GM12878 (cell line): ENCODE data around the gene FAM81A. TPM values are rescaled to one million over a fixed set of nuclear protein-coding genes. Genes with fewer than 3 reads are reported as not detected.

Experiments
- ATAC-seq: fragments of 200-7000 bp; cut with Tn5 transposase; 3 replicates; pipeline ENCODE4 v1.9.1; 2020; ENCODE audit warnings: mild to moderate bottlenecking, moderate library complexity
- BruUV-seq: library from RNA; stranded (reverse); fragments of 400-500 nt; replicated peaks from 2 replicates; lab custom pipeline; 2021; lab: Mats Ljungman, UMichigan
- CTCF ChIA-PET: fragments of 300-600 bp; sonication (Branson Sonifier 250); formaldehyde crosslinking; extraction: SDS; loops from one replicate; lab custom pipeline; 2021; ENCODE audit warnings: inconsistent platforms; lab: Yijun Ruan, JAX
- POLR2A ChIA-PET: fragments of 350-600 bp; formaldehyde crosslinking; extraction: SDS; loops from one replicate; lab custom pipeline; 2021; ENCODE audit warnings: inconsistent platforms; lab: Charles Lee
- RAD21 ChIA-PET: fragments of 300-600 bp; sonication (Branson Sonifier 250); formaldehyde crosslinking; loops from one replicate; lab custom pipeline; 2023; ENCODE audit warnings: antibody characterized with exemption; ENCODE audit not compliant: unreplicated experiment; lab: Charles Lee
- SMC1A ChIA-PET: fragments of 300-600 bp; sonication (Branson Sonifier 250); formaldehyde crosslinking; loops from one replicate; lab custom pipeline; 2023; ENCODE audit not compliant: unreplicated experiment, uncharacterized antibody; lab: Charles Lee
- DNase-seq: peaks from one replicate; pipeline ENCODE4 v3.0.0-alpha.2; 2011; ENCODE audit warnings: low read depth, low spot score
- FAIRE-seq: peaks from 3 replicates; lab custom pipeline; 2011; peaks lifted over from hg19 to GRCh38; lab: Jason Lieb, UNC
- H2AFZ ChIP-seq: 2 replicates; pipeline ENCODE4 v1.6.0; 2011; ENCODE audit warnings: low read depth, low read length, control low read depth; ENCODE audit not compliant: control insufficient read depth
- H3K27ac ChIP-seq: 2 replicates; pipeline ENCODE4 v1.5.1; 2011; ENCODE audit warnings: control low read depth; ENCODE audit not compliant: control insufficient read depth, insufficient read depth
- H3K27me3 ChIP-seq, 2 experiments: replicated peaks in 1 of 2; 2 replicates each; pipeline versions ENCODE4 v1.6.0 to v1.6.1; 2011; ENCODE audit warnings: low read length in 1 of 2; ENCODE audit not compliant: control insufficient read depth in 2 of 2, insufficient read depth in 2 of 2
- H3K36me3 ChIP-seq, 2 experiments: 2 replicates each; pipeline ENCODE4 v1.5.1; 2011; ENCODE audit warnings: low read length in 1 of 2; ENCODE audit not compliant: control insufficient read depth in 2 of 2, insufficient read depth in 2 of 2
- H3K4me1 ChIP-seq: 2 replicates; pipeline ENCODE4 v1.6.1; 2011; ENCODE audit warnings: mild to moderate bottlenecking, low read length, moderate library complexity, mixed read lengths; ENCODE audit not compliant: control insufficient read depth, insufficient read depth
- H3K4me2 ChIP-seq: 2 replicates; pipeline ENCODE4 v1.6.0; 2011; ENCODE audit warnings: control low read depth; ENCODE audit not compliant: control insufficient read depth, insufficient read depth
- H3K4me3 ChIP-seq: fragments of 200-600 bp; sonication (generic); 2 replicates; pipeline ENCODE4 v1.5.1; 2016
- H3K79me2 ChIP-seq: 2 replicates; pipeline ENCODE4 v1.6.0; 2011; ENCODE audit warnings: low read length; ENCODE audit not compliant: control insufficient read depth, insufficient read depth
- H3K9ac ChIP-seq: 2 replicates; pipeline ENCODE4 v1.8.0; 2011; ENCODE audit warnings: low read length, control low read depth, mixed read lengths; ENCODE audit not compliant: control insufficient read depth, insufficient read depth
- H3K9me3 ChIP-seq: replicated peaks from 3 replicates; pipeline ENCODE4 v1.5.1; 2011; ENCODE audit warnings: mild to moderate bottlenecking, low read length; ENCODE audit not compliant: control insufficient read depth, insufficient read depth
- H4K20me1 ChIP-seq: 2 replicates; pipeline ENCODE4 v1.6.0; 2011; ENCODE audit not compliant: control insufficient read depth, insufficient read depth
- CHD4 ChIP-seq: fragments of 200-600 bp; sonication (generic); IDR thresholded peaks from 2 replicates; pipeline ENCODE4 v1.6.1; 2016; ENCODE audit warnings: mild to moderate bottlenecking
- CREB1 ChIP-seq: IDR thresholded peaks from 2 replicates; pipeline ENCODE4 v1.6.1; 2012; ENCODE audit warnings: low read depth, mild to moderate bottlenecking, inconsistent platforms
- GATAD2B ChIP-seq: fragments of 450-650 bp; conservative IDR thresholded peaks from 2 replicates; pipeline ENCODE4 v1.6.1; 2017; ENCODE audit warnings: low read depth, mild to moderate bottlenecking, moderate library complexity
- SIN3A ChIP-seq: IDR thresholded peaks from 2 replicates; pipeline ENCODE4 v1.6.1; 2012; ENCODE audit warnings: low read depth, low read length, improper control_type of control experiment
- WGBS: methylation state at CpG from one replicate; pipeline ENCODE4 v1.1.6; 2016; ENCODE audit warnings: low lambda C conversion rate; ENCODE audit not compliant: insufficient replicate concordance, insufficient coverage; ENCODE audit errors: missing lambda C conversion rate; 5-methylcytosine and 5-hydroxymethylcytosine counted together
- in situ Hi-C: fragments of 300-500 bp; cut with MboI; formaldehyde crosslinking; loops from 9 replicates; pipeline ENCODE4 v1.14.3; 2018; ENCODE audit warnings: mixed read lengths
- intact Hi-C: fragments of 100-400 bp; cut with micrococcal nuclease; formaldehyde crosslinking; loops from one replicate; pipeline ENCODE4 v1.14.2; 2022; ENCODE audit not compliant: unreplicated experiment
- polyA plus RNA-seq, 11 experiments: library from polyadenylated mRNA; depleted of rRNA in 4 of 11; unstranded in 6 of 11; stranded (reverse) in 5 of 11; fragments of >200 nt; fragmentation: Nextera tagmentation in 4 of 11; fragmentation: Illumina TruSeq in 1 of 11; extraction: Ambion mirVana in 4 of 11; extraction: Trizol in 1 of 11; gene quantifications; 1 replicate in 1 of 11; 2 replicates in 10 of 11; pipeline versions ENCODE4 v1.2.1 to v1.2.3, GENCODE V29; 2011 to 2016; ENCODE audit warnings: inconsistent platforms in 2 of 11, missing spikeins in 2 of 11, low read depth in 1 of 11
- total RNA-seq, 4 experiments: library from RNA; depleted of rRNA in 3 of 4; stranded (reverse); fragments of >200 nt in 3 of 4; fragmentation: Illumina TruSeq in 1 of 4; extraction: Trizol in 1 of 4; gene quantifications; 2 replicates each; pipeline versions ENCODE4 v1.2.1 to v1.2.3, GENCODE V29; 2013 to 2021
- TF ChIP-seq, protein P1 (sequence below): fragments of 450-650 bp; IDR thresholded peaks from 2 replicates; pipeline ENCODE4 v1.6.1; 2016; ENCODE audit warnings: mild to moderate bottlenecking, moderate library complexity, borderline replicate concordance
- TF ChIP-seq, protein P2 (sequence below): IDR thresholded peaks from 2 replicates; pipeline ENCODE4 v1.6.1; 2012; ENCODE audit warnings: low read depth, low read length, improper control_type of control experiment
- TF ChIP-seq, protein P3 (sequence below): fragments of 450-650 bp; IDR thresholded peaks from 2 replicates; pipeline ENCODE4 v1.6.1; 2017; ENCODE audit warnings: mild to moderate bottlenecking, moderate library complexity
- TF ChIP-seq, protein P4 (sequence below): IDR thresholded peaks from 2 replicates; pipeline ENCODE4 v1.6.1; 2012; ENCODE audit warnings: low read depth, low read length, improper control_type of control experiment
- TF ChIP-seq, protein P5 (sequence below): fragments of 450-650 bp; IDR thresholded peaks from 2 replicates; pipeline ENCODE4 v1.6.1; 2017; ENCODE audit warnings: antibody characterized with exemption, mild to moderate bottlenecking, moderate library complexity

Gene FAM81A
- total and polyA plus RNA-seq, 10 of the 15 experiments (the other 5 are each of a cell fraction or from before 2014, with no cell fraction given): 0.18 to 34.5 (median 16.2) TPM

DNA sequence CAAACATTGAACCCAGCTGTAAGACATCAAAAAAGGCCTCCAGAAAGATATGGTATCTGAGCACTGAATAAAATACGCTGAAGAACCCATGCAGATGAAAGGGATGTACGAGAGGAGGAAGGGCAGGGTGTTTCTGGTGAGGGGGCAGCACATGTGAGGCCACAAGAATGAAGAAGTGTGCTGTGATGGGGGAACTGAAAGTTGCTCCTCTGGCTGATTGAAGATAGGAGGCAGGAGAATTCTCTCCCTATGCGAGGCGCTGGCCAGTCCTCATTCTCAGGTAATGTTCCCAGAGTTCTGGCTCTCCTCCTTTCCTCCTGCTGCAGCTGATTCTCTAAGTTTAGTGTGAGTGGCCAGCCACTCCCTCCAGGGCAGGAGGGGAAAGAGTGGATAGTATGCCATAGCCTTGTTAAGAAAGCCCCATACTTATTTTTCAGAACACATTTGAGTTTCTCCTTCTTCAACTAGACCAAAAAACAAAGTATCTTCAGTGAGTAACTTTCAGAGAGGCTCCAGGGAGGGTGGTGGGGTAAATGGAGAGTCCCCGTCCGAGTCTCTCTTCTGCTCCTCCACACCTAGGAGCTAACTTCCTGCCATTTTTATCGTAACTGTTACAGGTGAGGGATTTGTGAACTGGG is 38.4 kb upstream of the FAM81A start:
- Histone ChIP-seq H2AFZ (peak overlapping the region; percentile 71), H3K27ac (peak overlapping the region; percentile 87), H3K9ac (peak overlapping the region; percentile 65), H4K20me1 (no peaks in the 10 kb centered on the region), H3K9me3 (no peaks in the 10 kb centered on the region), H3K79me2 (no peaks in the 10 kb centered on the region; the same call in 1 of the 2 replicates), H3K4me2 (peak overlapping the region; percentile 81), H3K27me3 (no peaks in the 10 kb centered on the region), H3K36me3 (no peaks in the 10 kb centered on the region), H3K4me3 (peak overlapping the region; percentile 43), H3K4me1 (peaks cover 48% of the 10 kb centered on the region)
- in situ Hi-C loops (no loop called here), intact Hi-C loops (no loop called here)
- ATAC-seq (peak; percentile 96), DNase-seq (peak; percentile 77), FAIRE-seq (peak; percentile 92)
- ChIA-PET SMC1A (interaction anchor here (0.8 to 6.4 kb wide), 14 partner anchors 8 to 234 kb away, joined by 3 to 67 read pairs (median 4); no protein-coding TSS in a partner anchor), RAD21 (interaction anchor here (0.9 to 6.6 kb wide), 9 partner anchors 12 to 149 kb away, joined by 3 to 78 read pairs (median 3); partner anchors contain the start of gene MYO1E), POLR2A (interaction anchor here (0.5 to 3.2 kb wide), 3 partner anchors 11 to 84 kb away, joined by 4 to 21 read pairs (median 6); no protein-coding TSS in a partner anchor), CTCF (interaction anchor here (0.7 to 2.8 kb wide), 9 partner anchors 10 to 153 kb away, joined by 3 to 24 read pairs (median 4); partner anchors contain the start of gene MYO1E)
- BruUV-seq: no TSS peak
- WGBS: 17% methylated on average over 7 of the region's 7 CpGs
- TF ChIP-seq, protein P1, sequence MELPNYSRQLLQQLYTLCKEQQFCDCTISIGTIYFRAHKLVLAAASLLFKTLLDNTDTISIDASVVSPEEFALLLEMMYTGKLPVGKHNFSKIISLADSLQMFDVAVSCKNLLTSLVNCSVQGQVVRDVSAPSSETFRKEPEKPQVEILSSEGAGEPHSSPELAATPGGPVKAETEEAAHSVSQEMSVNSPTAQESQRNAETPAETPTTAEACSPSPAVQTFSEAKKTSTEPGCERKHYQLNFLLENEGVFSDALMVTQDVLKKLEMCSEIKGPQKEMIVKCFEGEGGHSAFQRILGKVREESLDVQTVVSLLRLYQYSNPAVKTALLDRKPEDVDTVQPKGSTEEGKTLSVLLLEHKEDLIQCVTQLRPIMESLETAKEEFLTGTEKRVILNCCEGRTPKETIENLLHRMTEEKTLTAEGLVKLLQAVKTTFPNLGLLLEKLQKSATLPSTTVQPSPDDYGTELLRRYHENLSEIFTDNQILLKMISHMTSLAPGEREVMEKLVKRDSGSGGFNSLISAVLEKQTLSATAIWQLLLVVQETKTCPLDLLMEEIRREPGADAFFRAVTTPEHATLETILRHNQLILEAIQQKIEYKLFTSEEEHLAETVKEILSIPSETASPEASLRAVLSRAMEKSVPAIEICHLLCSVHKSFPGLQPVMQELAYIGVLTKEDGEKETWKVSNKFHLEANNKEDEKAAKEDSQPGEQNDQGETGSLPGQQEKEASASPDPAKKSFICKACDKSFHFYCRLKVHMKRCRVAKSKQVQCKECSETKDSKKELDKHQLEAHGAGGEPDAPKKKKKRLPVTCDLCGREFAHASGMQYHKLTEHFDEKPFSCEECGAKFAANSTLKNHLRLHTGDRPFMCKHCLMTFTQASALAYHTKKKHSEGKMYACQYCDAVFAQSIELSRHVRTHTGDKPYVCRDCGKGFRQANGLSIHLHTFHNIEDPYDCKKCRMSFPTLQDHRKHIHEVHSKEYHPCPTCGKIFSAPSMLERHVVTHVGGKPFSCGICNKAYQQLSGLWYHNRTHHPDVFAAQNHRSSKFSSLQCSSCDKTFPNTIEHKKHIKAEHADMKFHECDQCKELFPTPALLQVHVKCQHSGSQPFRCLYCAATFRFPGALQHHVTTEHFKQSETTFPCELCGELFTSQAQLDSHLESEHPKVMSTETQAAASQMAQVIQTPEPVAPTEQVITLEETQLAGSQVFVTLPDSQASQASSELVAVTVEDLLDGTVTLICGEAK: no peak
- TF ChIP-seq CHD4: no peak
- no peak for TF ChIP-seq SIN3A
- TF ChIP-seq, protein P2, sequence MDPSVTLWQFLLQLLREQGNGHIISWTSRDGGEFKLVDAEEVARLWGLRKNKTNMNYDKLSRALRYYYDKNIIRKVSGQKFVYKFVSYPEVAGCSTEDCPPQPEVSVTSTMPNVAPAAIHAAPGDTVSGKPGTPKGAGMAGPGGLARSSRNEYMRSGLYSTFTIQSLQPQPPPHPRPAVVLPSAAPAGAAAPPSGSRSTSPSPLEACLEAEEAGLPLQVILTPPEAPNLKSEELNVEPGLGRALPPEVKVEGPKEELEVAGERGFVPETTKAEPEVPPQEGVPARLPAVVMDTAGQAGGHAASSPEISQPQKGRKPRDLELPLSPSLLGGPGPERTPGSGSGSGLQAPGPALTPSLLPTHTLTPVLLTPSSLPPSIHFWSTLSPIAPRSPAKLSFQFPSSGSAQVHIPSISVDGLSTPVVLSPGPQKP: no peak
- no peak for TF ChIP-seq CREB1
- no peak for TF ChIP-seq GATAD2B
- TF ChIP-seq, protein P3, sequence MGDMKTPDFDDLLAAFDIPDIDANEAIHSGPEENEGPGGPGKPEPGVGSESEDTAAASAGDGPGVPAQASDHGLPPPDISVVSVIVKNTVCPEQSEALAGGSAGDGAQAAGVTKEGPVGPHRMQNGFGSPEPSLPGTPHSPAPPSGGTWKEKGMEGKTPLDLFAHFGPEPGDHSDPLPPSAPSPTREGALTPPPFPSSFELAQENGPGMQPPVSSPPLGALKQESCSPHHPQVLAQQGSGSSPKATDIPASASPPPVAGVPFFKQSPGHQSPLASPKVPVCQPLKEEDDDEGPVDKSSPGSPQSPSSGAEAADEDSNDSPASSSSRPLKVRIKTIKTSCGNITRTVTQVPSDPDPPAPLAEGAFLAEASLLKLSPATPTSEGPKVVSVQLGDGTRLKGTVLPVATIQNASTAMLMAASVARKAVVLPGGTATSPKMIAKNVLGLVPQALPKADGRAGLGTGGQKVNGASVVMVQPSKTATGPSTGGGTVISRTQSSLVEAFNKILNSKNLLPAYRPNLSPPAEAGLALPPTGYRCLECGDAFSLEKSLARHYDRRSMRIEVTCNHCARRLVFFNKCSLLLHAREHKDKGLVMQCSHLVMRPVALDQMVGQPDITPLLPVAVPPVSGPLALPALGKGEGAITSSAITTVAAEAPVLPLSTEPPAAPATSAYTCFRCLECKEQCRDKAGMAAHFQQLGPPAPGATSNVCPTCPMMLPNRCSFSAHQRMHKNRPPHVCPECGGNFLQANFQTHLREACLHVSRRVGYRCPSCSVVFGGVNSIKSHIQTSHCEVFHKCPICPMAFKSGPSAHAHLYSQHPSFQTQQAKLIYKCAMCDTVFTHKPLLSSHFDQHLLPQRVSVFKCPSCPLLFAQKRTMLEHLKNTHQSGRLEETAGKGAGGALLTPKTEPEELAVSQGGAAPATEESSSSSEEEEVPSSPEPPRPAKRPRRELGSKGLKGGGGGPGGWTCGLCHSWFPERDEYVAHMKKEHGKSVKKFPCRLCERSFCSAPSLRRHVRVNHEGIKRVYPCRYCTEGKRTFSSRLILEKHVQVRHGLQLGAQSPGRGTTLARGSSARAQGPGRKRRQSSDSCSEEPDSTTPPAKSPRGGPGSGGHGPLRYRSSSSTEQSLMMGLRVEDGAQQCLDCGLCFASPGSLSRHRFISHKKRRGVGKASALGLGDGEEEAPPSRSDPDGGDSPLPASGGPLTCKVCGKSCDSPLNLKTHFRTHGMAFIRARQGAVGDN: no peak
- TF ChIP-seq, protein P4, sequence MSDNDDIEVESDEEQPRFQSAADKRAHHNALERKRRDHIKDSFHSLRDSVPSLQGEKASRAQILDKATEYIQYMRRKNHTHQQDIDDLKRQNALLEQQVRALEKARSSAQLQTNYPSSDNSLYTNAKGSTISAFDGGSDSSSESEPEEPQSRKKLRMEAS: peak; percentile 76; the same call in 1 of the 2 replicates
- TF ChIP-seq, protein P5, sequence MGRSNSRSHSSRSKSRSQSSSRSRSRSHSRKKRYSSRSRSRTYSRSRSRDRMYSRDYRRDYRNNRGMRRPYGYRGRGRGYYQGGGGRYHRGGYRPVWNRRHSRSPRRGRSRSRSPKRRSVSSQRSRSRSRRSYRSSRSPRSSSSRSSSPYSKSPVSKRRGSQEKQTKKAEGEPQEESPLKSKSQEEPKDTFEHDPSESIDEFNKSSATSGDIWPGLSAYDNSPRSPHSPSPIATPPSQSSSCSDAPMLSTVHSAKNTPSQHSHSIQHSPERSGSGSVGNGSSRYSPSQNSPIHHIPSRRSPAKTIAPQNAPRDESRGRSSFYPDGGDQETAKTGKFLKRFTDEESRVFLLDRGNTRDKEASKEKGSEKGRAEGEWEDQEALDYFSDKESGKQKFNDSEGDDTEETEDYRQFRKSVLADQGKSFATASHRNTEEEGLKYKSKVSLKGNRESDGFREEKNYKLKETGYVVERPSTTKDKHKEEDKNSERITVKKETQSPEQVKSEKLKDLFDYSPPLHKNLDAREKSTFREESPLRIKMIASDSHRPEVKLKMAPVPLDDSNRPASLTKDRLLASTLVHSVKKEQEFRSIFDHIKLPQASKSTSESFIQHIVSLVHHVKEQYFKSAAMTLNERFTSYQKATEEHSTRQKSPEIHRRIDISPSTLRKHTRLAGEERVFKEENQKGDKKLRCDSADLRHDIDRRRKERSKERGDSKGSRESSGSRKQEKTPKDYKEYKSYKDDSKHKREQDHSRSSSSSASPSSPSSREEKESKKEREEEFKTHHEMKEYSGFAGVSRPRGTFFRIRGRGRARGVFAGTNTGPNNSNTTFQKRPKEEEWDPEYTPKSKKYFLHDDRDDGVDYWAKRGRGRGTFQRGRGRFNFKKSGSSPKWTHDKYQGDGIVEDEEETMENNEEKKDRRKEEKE: no peak
